Loucy (cell line): ENCODE results near the gene CNTRL.

ENCODE experiments used
- H2AFZ ChIP-seq: fragments of 200-600 bp; sonication (generic); 2 replicates; pipeline ENCODE4 v1.6.0; 2016; ENCODE audit warnings: antibody characterized with exemption, mild to moderate bottlenecking, low read length, moderate library complexity
- H3F3A ChIP-seq: fragments of 200-600 bp; 2 replicates; pipeline ENCODE4 v1.6.0; 2016; ENCODE audit warnings: antibody characterized with exemption, low read depth, mild to moderate bottlenecking
- H3K27me3 ChIP-seq: fragments of 200-600 bp; sonication (generic); 2 replicates; pipeline ENCODE4 v1.6.1; 2014; ENCODE audit warnings: low read length, mild to moderate bottlenecking; ENCODE audit not compliant: insufficient read depth, poor library complexity, severe bottlenecking
- H3K36me3 ChIP-seq: fragments of 200-600 bp; sonication (generic); 2 replicates; pipeline ENCODE4 v1.6.1; 2016; ENCODE audit warnings: low read length; ENCODE audit not compliant: insufficient read depth
- H3K4me1 ChIP-seq: fragments of 200-600 bp; sonication (generic); 2 replicates; pipeline ENCODE4 v1.5.1; 2014; ENCODE audit warnings: low read length, mild to moderate bottlenecking; ENCODE audit not compliant: insufficient read depth, poor library complexity, severe bottlenecking
- H3K4me2 ChIP-seq: fragments of 200-600 bp; sonication (generic); 2 replicates; pipeline ENCODE4 v1.6.0; 2014; ENCODE audit warnings: antibody characterized with exemption, low read length, low read depth, mild to moderate bottlenecking; ENCODE audit not compliant: poor library complexity, severe bottlenecking
- H3K4me3 ChIP-seq: fragments of 200-600 bp; sonication (generic); 2 replicates; pipeline ENCODE4 v1.5.1; 2014; ENCODE audit warnings: low read length, mild to moderate bottlenecking, mixed read lengths; ENCODE audit not compliant: poor library complexity, severe bottlenecking
- H3K79me2 ChIP-seq: fragments of 200-600 bp; sonication (generic); 2 replicates; pipeline ENCODE4 v1.6.1; 2014; ENCODE audit warnings: low read length; ENCODE audit not compliant: insufficient read depth
- H3K9ac ChIP-seq: fragments of 200-600 bp; sonication (generic); 2 replicates; pipeline ENCODE4 v1.6.0; 2014; ENCODE audit warnings: mild to moderate bottlenecking, low read depth, low read length, moderate library complexity; ENCODE audit not compliant: poor library complexity, severe bottlenecking
- H3K9me2 ChIP-seq: fragments of 200-600 bp; sonication (generic); replicated peaks from 2 replicates; pipeline ENCODE4 v1.6.1; 2016; ENCODE audit warnings: low read depth, low read length, mixed read lengths
- H3K9me3 ChIP-seq: fragments of 200-600 bp; sonication (generic); 2 replicates; pipeline ENCODE4 v1.6.1; 2014; ENCODE audit warnings: mild to moderate bottlenecking, antibody characterized with exemption, low read length, low read depth; ENCODE audit not compliant: insufficient read depth
- H4K20me1 ChIP-seq: fragments of 200-600 bp; sonication (generic); 2 replicates; pipeline ENCODE4 v1.6.0; 2014; ENCODE audit warnings: antibody characterized with exemption, low read length, mild to moderate bottlenecking; ENCODE audit not compliant: insufficient read depth, poor library complexity, severe bottlenecking
- CTCF ChIP-seq: fragments of 200-600 bp; sonication (generic); conservative IDR thresholded peaks from 2 replicates; pipeline ENCODE4 v1.5.1; 2014; ENCODE audit warnings: mild to moderate bottlenecking, antibody characterized with exemption, low read length
- EZH2phosphoT487 ChIP-seq: fragments of 200-600 bp; IDR thresholded peaks from 2 replicates; pipeline ENCODE4 v1.6.1; 2018; ENCODE audit warnings: antibody characterized with exemption, mild to moderate bottlenecking, moderate library complexity, borderline replicate concordance

The CNTRL gene

DNA sequence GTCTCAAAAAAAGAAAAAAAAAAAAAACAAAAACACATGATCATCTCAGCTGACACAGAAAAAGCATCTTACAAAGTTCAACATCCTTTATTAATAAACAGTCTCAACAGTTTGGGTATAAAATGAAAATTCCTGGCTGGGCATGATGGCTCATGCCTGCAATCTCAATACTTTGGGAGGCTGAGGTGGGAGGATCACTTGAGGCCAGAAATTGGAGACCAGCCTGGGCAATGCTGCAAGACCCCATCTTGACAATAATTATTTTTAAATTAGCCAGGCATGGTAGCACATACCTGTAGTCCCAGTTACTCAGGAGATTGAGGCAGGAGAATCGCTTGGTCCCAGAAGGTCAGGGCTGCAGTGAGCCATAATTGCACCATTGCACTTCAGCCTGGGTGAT lies 7.9 kb upstream of the CNTRL start:
- H3K27me3 ChIP-seq = no peaks in the 10 kb centered on the region
- H4K20me1 ChIP-seq = no peaks in the 10 kb centered on the region
- TF ChIP-seq CTCF (no peak), EZH2phosphoT487 (no peak)
- H3K4me1 ChIP-seq = peaks cover 20% of the 10 kb centered on the region
- H3K36me3 ChIP-seq = no peaks in the 10 kb centered on the region
- no peaks in the 10 kb centered on the region for H3K79me2 ChIP-seq
- 0 out of 2 replicates have a peak, but pooled peaks cover 3% of the 10 kb centered on the region for H3F3A ChIP-seq
- H3K9me3 ChIP-seq = peaks cover 14% of the 10 kb centered on the region; the same call in 1 of the 2 replicates
- H3K4me3 ChIP-seq = no peak overlapping the region
- H3K4me2 ChIP-seq = no peak overlapping the region
- H3K9me2 ChIP-seq = no peaks in the 10 kb centered on the region
- H3K9ac ChIP-seq = no peak overlapping the region
- no peak overlapping the region for H2AFZ ChIP-seq

DNA sequence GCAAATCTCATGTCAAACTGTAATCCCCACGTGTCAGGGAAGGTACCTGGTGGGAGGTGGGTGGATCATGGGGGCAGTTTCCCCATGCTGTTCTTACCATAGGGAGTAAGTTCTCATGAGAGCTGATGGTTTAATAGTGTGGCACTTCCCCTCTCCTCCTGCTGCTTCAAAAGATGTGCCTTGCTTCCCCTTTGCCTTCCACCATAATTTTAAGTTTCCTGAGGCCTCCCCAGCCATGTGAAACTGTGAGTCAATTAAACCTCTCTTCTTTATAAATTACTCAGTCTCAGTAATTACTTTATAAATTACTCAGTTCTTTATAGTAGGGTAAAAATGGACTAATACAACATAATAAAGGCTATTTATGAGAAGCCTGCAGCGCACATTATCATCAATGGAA lies 7.1 kb upstream of the CNTRL start:
- no peaks in the 10 kb centered on the region for H3K9me2 ChIP-seq
- no peaks in the 10 kb centered on the region for H4K20me1 ChIP-seq
- H3K4me3 ChIP-seq = no peak overlapping the region
- no peaks in the 10 kb centered on the region for H3K27me3 ChIP-seq
- H3K4me2 ChIP-seq = no peak overlapping the region
- H3K4me1 ChIP-seq = peaks cover 18% of the 10 kb centered on the region
- peaks cover 14% of the 10 kb centered on the region; the same call in 1 of the 2 replicates for H3K9me3 ChIP-seq
- H3K9ac ChIP-seq = no peak overlapping the region
- TF ChIP-seq EZH2phosphoT487 (no peak), CTCF (no peak)
- H3K79me2 ChIP-seq = no peaks in the 10 kb centered on the region
- no peak overlapping the region for H2AFZ ChIP-seq
- no peaks in the 10 kb centered on the region for H3K36me3 ChIP-seq
- 0 out of 2 replicates have a peak, but pooled peaks cover 2% of the 10 kb centered on the region for H3F3A ChIP-seq

- no peak overlapping the region for H2AFZ ChIP-seq
- no peak overlapping the region for H3K4me3 ChIP-seq
- peaks cover 14% of the 10 kb centered on the region; the same call in 1 of the 2 replicates for H3K9me3 ChIP-seq
- H3K9me2 ChIP-seq = no peaks in the 10 kb centered on the region
- H3K9ac ChIP-seq = no peak overlapping the region
- peaks cover 5% of the 10 kb centered on the region; the same call in 1 of the 2 replicates for H3F3A ChIP-seq
- H3K27me3 ChIP-seq = no peaks in the 10 kb centered on the region
- peaks cover 13% of the 10 kb centered on the region for H3K79me2 ChIP-seq
- no peaks in the 10 kb centered on the region for H3K36me3 ChIP-seq
- H4K20me1 ChIP-seq = no peaks in the 10 kb centered on the region
- no peak for TF ChIP-seq CTCF
- TF ChIP-seq EZH2phosphoT487 = no peak
- no peak overlapping the region for H3K4me2 ChIP-seq
- peaks cover 20% of the 10 kb centered on the region for H3K4me1 ChIP-seq
Measured at GRCh38 chr9:121069396-121069795, 5.4 kb upstream of the CNTRL start.
